ENCODE results near the gene GTF2F2.

The GTF2F2 gene

DNA sequence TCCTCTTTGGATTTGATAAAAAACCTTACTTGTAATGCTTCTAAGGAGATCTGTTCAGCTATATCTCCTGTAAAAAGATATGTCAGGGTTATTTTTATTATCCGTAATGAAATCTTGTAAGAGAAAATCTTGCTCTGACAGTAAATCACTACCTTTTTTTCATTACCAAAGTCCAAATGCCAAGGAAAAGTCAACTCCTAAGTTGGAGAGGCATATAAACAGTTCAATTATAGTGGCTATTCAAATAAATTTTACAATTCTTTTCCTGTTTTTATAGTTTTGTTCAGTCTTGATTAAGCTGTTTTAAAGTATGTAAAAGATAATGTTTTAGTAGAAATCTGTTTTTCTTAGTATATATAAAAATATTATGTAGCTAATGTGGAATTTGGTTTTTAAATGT lies 71.6 kb downstream of the GTF2F2 start:
- H3K4me3 ChIP-seq (replicated peaks; ENCODE audit: low read depth, low read length), result no peak overlapping the region
- TF ChIP-seq, protein P1, sequence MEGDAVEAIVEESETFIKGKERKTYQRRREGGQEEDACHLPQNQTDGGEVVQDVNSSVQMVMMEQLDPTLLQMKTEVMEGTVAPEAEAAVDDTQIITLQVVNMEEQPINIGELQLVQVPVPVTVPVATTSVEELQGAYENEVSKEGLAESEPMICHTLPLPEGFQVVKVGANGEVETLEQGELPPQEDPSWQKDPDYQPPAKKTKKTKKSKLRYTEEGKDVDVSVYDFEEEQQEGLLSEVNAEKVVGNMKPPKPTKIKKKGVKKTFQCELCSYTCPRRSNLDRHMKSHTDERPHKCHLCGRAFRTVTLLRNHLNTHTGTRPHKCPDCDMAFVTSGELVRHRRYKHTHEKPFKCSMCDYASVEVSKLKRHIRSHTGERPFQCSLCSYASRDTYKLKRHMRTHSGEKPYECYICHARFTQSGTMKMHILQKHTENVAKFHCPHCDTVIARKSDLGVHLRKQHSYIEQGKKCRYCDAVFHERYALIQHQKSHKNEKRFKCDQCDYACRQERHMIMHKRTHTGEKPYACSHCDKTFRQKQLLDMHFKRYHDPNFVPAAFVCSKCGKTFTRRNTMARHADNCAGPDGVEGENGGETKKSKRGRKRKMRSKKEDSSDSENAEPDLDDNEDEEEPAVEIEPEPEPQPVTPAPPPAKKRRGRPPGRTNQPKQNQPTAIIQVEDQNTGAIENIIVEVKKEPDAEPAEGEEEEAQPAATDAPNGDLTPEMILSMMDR (IDR thresholded peaks at IDR 0.05; ENCODE audit: low read length, missing control alignments), result no peak
- DNase-seq (ENCODE audit: low read depth), result no peak

DNA sequence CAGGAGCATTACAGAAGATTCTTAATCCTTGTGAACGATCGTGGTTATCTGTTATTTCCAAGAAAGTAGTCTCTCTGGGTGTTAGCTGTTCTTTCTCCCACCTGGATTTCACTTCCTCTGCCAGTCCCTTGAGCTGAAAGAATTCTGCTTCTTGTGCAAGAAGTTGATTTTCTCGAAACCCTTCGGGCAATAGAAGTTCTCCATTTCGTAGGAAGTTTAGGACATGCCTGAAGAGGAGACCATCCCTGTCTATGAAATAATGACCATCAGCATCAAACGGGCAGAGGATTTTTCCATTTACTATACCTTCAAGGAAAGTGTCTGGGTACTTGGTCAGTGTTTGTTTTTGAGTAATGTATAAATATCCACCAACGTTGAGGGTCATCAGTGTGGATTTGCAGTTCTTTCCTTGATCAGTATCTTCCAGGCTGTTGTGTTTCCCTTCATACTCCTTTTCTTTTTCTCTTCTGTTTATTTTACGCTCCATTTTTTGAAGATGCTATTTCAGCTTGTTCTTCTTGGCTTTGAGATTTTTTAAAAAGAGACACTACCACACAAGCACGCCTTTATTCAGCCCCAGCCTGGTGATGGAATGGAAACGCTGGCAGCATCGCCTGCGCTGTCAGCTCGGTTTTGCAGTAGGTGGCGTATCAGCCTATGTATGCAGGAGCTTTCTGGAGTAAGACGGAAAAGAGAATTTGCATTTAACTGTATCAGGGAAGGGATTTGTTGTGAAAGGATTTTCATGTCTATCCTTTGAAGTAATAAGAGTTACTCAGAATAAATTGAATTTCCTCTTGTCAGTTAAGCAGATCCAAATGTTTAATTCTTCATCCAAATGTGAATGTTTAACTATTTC lies 74.0 kb downstream of the GTF2F2 start:
- H3K4me3 ChIP-seq (replicated peaks; ENCODE audit: low read depth, low read length), result no peak overlapping the region
- DNase-seq (ENCODE audit: low read depth), result peak; percentile 74
- TF ChIP-seq, protein P1 (IDR thresholded peaks at IDR 0.05; ENCODE audit: low read length, missing control alignments), result peak; percentile 68

DNA sequence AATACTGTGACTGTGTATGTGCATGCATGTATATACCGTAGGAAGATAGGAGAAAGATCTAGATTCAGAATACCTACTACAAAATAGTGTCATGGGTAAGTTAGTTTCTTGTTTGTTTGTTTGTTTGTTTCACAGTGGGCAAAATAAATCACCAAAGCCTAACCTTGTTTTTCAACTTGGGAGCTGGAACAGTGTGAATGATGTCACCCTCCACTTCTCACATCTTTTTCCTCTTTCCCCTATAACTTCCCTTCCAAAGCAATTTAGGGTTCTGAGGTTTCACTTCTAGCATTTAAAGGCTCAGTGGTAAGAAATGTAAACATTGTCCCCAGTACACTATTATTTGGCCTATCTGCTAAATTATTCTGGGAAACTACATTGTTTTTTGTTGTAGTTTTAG lies 75.1 kb downstream of the GTF2F2 start:
- no peak for DNase-seq (ENCODE audit: low read depth)
- no peak overlapping the region for H3K4me3 ChIP-seq (replicated peaks; ENCODE audit: low read depth, low read length)
- TF ChIP-seq, protein P1 (IDR thresholded peaks at IDR 0.05; ENCODE audit: low read length, missing control alignments), result no peak

DNA sequence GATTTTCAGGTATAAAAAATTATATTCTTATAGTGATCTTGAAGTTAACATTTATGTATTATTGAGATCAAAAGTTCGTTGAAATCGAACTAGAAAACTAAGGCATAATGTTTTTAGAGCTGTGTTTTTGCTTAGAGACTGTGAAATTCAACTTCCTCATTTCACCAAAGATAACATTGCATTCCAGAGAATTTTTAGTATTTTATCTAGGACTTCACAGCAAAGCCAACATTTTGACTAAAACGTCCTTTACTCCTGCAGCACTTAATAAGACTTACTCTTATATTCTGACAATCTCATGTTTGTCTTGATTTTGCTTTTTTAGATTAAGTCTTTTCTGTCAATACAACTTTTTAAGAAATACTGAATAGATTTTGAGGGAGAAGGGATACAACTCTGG lies 75.8 kb downstream of the GTF2F2 start:
- no peak overlapping the region for H3K4me3 ChIP-seq (replicated peaks; ENCODE audit: low read depth, low read length)
- TF ChIP-seq, protein P1 (IDR thresholded peaks at IDR 0.05; ENCODE audit: low read length, missing control alignments), result no peak
- DNase-seq (ENCODE audit: low read depth), result peak; percentile 36

DNA sequence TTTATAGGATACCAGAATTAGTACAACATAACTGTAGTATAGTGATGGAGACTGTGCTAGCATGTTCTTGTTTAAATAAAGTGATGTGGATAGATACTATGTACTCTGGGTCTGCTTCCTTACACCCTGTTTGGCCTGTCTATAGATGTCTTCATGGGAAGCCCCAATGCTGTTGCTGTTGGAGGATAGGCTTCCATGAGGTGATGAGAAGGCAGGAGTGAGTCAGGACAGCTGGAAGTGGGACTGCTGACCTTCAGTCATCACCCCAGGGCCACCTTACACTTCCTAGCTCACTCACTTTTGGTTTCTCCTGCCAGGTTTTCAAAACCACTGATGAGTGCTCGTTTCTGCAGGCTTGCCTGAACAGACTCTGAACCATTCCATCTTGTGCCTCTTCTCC lies 76.3 kb downstream of the GTF2F2 start:
- TF ChIP-seq, protein P1 (IDR thresholded peaks at IDR 0.05; ENCODE audit: low read length, missing control alignments), result no peak
- no peak overlapping the region for H3K4me3 ChIP-seq (replicated peaks; ENCODE audit: low read depth, low read length)
- DNase-seq (ENCODE audit: low read depth), result peak; percentile 25

DNA sequence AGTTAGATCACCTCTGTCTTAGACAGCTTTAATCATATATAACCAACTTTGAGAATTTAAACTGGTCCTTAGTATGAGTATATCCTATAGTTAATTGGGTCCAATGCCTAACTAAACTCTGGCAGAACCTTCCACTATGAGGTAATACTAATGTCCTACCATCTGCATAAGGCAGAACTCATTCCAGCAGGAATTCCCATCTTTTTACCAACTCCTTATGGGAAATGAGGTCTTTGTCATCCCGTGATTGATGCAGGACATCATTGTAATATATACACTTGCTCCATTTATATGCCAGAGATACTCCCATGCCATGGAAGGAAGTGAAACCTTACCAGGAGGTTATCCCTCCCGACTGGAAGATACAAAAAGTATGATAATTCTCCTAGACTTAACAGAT lies 77.7 kb downstream of the GTF2F2 start:
- no peak overlapping the region for H3K4me3 ChIP-seq (replicated peaks; ENCODE audit: low read depth, low read length)
- TF ChIP-seq, protein P1 (IDR thresholded peaks at IDR 0.05; ENCODE audit: low read length, missing control alignments), result no peak
- no peak for DNase-seq (ENCODE audit: low read depth)

DNA sequence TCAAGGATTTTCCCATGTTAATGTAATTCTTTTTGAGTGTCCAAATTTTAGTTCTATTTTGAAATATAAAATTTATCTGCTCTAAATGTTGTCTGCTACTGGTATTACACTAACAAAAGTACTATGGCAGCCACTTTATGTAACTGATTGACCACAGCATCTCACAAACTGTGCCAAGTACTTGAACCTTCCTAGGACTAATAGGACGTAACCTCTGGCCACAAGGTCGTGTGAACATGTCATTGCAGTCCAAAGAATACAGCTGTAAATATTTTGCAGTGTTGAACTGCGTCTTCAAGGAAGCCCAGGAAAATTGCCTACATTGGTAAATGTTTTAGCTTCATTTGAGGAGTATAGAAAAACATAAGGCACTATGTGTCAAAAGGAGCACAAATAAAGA lies 78.6 kb downstream of the GTF2F2 start:
- no peak overlapping the region for H3K4me3 ChIP-seq (replicated peaks; ENCODE audit: low read depth, low read length)
- DNase-seq (ENCODE audit: low read depth), result no peak
- TF ChIP-seq, protein P1 (IDR thresholded peaks at IDR 0.05; ENCODE audit: low read length, missing control alignments), result no peak
